ENCODE results near the gene PHLDA3.

Gene PHLDA3

GRCh38 chr1:201468844-201469644 lies at the start of gene PHLDA3:
Gene PHLDA3 (minus strand): TSS chr1:201469188. CDS start chr1:201468786, 402 bp downstream.
- DNase-seq: peak; percentile 82

GRCh38 chr1:201518071-201518470 lies 49.1 kb upstream of the PHLDA3 start:
- DNase-seq: no peak

- no peak for DNase-seq
Observed at GRCh38 chr1:201517631-201518030, 48.6 kb upstream of the PHLDA3 start.

GRCh38 chr1:201516511-201517127 lies 47.6 kb upstream of the PHLDA3 start:
- DNase-seq: no peak

GRCh38 chr1:201515895-201516294 lies 46.9 kb upstream of the PHLDA3 start:
- DNase-seq: no peak

- DNase-seq: no peak
Observed at GRCh38 chr1:201515062-201515750, 46.2 kb upstream of the PHLDA3 start.

GRCh38 chr1:201514466-201514865 lies 45.5 kb upstream of the PHLDA3 start:
- no peak for DNase-seq

GRCh38 chr1:201513498-201514243 lies 44.7 kb upstream of the PHLDA3 start:
- no peak for DNase-seq

- DNase-seq: no peak
Observed at GRCh38 chr1:201511941-201512539, 43.1 kb upstream of the PHLDA3 start.

- no peak for DNase-seq
Observed at GRCh38 chr1:201511396-201511940, 42.5 kb upstream of the PHLDA3 start.

GRCh38 chr1:201510734-201511133 lies 41.7 kb upstream of the PHLDA3 start:
- no peak for DNase-seq

- DNase-seq: no peak
Observed at GRCh38 chr1:201509601-201510374, 40.8 kb upstream of the PHLDA3 start.

- no peak for DNase-seq
Observed at GRCh38 chr1:201508809-201509208, 39.8 kb upstream of the PHLDA3 start.

GRCh38 chr1:201507360-201507675 lies 38.3 kb upstream of the PHLDA3 start:
- no peak for DNase-seq

GRCh38 chr1:201506557-201507359 lies 37.8 kb upstream of the PHLDA3 start, which contains the start of gene CSRP1:
Gene CSRP1 (minus strand): TSS chr1:201507123. CDS start chr1:201496303, 10,820 bp downstream.
- peak; percentile 72 for DNase-seq

- DNase-seq: no peak
Observed at GRCh38 chr1:201506092-201506491, 37.1 kb upstream of the PHLDA3 start.

- DNase-seq: peak; percentile 61
Observed at GRCh38 chr1:201505503-201505890, 36.5 kb upstream of the PHLDA3 start.

- DNase-seq: no peak
Observed at GRCh38 chr1:201504799-201505502, 36.0 kb upstream of the PHLDA3 start.

GRCh38 chr1:201504179-201504631 lies 35.2 kb upstream of the PHLDA3 start:
- DNase-seq: no peak
